ENCODE measurements around the gene ZNF215. TPM values are rescaled to one million over a fixed set of nuclear protein-coding genes. Genes with fewer than 3 reads are reported as not detected.

ZNF215 gene
- total RNA-seq, 1 donor from 2014 or later: 0.17 TPM

Other genes with a start within 250 kb of the ZNF215 start
- 49.7 TPM for gene MRPL17, start 243.1 kb upstream of the ZNF215 start, total RNA-seq
- not detected for gene OR2AG2, start 154.4 kb upstream of the ZNF215 start, total RNA-seq
- not detected for gene OR2AG1, start 143.4 kb upstream of the ZNF215 start, total RNA-seq
- not detected for gene OR6A2, start 126.7 kb upstream of the ZNF215 start, total RNA-seq
- not detected for gene OR10A5, start 80.7 kb upstream of the ZNF215 start, total RNA-seq
- not detected for gene OR10A2, start 63.4 kb upstream of the ZNF215 start, total RNA-seq
- gene OR10A4, start 49.8 kb upstream of the ZNF215 start, total RNA-seq: not detected
- not detected for gene OR2D2, start 33.9 kb upstream of the ZNF215 start, total RNA-seq
- not detected for gene OR2D3, start 5.4 kb upstream of the ZNF215 start, total RNA-seq
- 0.84 TPM for gene ZNF214, start 93.9 kb downstream of the ZNF215 start, total RNA-seq
- not detected for gene NLRP14, start 94.1 kb downstream of the ZNF215 start, total RNA-seq
- not detected for gene RBMXL2, start 162.6 kb downstream of the ZNF215 start, total RNA-seq

Measured in left ventricle myocardium superior (tissue), 1 donor.